Raji (cell line): ENCODE measurements around the gene JDP2.

Experiments
- POLR2A ChIP-seq: IDR thresholded peaks from 2 replicates; pipeline ENCODE4 v1.6.1; 2011; ENCODE audit warnings: low read depth, low read length, control low read depth; ENCODE audit not compliant: insufficient read depth

JDP2 gene

GRCh38 chr14:75453817-75454434 lies 26.1 kb downstream of the JDP2 start:
- TF ChIP-seq POLR2A: no peak

- no peak for TF ChIP-seq POLR2A
These were observed 27.2 kb downstream of the JDP2 start for GRCh38 chr14:75454963-75455546.

- no peak for TF ChIP-seq POLR2A
These were observed 28.5 kb downstream of the JDP2 start for GRCh38 chr14:75456069-75456996.

DNA sequence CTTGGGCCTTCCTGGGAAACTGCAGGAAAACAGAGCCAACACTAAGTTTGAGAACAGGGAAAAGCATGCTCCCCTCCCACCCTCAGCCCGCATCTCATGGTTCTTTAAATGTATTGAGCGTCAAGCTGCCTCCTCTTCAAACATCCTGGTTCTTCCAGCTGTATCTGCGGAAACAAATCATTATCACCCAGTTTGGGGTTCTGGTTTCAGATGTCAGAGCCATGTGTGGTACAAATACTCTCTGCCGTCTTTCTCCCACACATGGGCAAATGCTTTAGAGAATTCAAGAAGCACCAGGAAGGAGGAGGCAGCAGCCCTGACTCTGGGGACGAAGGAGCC lies 29.1 kb downstream of the JDP2 start:
- no peak for TF ChIP-seq POLR2A

- no peak for TF ChIP-seq POLR2A
These were observed 29.9 kb downstream of the JDP2 start for GRCh38 chr14:75457648-75458165.

- no peak for TF ChIP-seq POLR2A
These were observed 30.5 kb downstream of the JDP2 start for GRCh38 chr14:75458305-75458704.

DNA sequence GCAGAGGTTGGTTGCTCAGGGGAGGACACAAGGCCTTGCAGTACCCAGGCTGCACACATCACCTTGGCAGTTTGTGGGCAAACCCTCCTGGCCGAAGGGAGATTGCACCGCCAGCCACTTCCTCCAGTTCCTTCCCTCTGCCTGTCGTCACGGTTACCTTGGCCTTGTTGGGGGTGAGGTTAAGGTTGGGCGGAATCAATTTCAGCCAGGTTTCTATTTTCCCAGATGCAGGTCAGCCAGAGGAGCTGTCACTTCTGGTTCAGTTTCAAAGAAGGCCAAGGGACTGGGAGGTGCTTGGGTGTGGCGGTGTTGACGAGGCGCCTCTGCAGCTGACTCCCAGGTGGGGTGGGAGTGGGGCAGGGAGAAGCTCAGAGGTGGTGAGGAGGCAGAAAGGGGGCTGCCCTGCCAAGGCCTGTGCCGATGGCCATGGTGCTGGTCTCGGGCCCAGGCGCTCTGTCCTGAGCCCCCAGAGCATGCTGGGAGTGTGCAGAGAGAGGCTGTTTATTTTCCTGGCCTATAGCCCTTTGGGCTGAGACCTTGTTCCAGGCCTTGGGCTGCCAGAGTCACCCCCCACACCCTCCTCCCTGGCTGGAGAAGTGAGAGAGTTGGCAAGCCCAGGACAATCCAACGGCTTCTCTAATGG lies 31.4 kb downstream of the JDP2 start:
- TF ChIP-seq POLR2A: no peak

DNA sequence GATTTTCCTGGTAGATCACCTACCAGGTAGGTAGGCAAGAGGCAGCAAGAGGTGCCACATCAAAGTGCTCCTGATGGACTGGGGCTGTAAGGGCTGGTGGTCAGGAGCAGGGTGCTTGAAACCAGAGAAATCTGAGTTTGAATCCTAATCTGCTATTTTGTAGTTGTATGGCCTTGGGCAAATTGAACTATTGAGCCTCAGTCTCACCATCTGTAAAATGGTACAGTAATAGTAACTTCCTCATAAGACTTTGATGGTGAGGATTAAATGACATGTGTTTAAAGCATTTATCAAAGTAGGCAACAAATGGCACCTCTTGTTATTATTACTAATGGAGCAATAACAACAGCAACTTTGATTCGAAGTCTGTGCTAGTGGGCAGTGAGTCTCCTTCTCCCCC lies 32.0 kb downstream of the JDP2 start:
- no peak for TF ChIP-seq POLR2A

GRCh38 chr14:75460394-75460793 lies 32.6 kb downstream of the JDP2 start:
- TF ChIP-seq POLR2A: no peak

DNA sequence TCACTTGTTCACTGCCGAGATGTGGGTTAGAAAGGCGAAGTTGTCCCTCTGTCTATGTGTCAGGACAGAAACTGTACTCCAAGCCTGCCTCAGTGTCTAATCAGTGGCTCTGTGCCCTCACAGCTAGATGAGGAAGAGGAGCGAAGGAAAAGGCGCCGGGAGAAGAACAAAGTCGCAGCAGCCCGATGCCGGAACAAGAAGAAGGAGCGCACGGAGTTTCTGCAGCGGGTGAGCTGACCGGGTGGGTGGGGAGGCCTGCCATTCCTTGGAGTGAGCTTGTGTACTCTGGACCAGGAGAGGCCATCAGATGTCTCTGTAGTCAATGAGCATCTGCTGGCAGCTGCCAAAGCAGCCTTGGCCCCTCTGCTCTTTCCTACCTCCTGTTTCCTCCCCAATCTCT lies 33.5 kb downstream of the JDP2 start:
- no peak for TF ChIP-seq POLR2A

DNA sequence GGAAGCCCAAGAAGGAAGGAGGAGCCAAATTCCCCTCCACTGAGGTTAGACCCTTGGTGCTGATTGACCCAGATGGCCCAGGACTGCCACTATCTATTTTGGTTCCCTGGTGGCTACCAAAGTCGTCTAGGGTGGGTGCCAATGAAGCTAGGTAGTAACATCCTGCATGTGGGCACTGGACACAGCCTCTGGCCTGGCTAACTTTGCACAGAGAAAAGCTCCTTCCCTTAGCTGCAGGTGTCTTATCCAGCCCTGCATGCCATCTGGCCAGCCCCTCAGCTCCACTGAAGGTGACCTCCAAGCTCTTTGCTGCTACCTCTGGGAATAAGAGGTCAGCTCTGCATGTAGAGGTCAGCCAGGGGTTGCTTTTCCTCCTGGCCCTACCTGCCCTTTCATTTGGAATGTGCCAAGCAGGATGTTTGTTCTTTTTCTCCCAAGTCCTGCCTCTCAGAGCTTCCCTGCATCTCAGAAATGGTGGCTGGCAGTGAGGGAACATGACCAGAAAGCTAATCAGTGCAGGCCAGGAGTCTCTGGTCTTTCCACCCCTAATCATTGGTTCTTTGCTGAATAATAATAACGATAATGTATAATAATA lies 34.0 kb downstream of the JDP2 start:
- TF ChIP-seq POLR2A: no peak

GRCh38 chr14:75464626-75465025 lies 36.8 kb downstream of the JDP2 start:
- no peak for TF ChIP-seq POLR2A

GRCh38 chr14:75467763-75468162 lies 39.9 kb downstream of the JDP2 start:
- no peak for TF ChIP-seq POLR2A

DNA sequence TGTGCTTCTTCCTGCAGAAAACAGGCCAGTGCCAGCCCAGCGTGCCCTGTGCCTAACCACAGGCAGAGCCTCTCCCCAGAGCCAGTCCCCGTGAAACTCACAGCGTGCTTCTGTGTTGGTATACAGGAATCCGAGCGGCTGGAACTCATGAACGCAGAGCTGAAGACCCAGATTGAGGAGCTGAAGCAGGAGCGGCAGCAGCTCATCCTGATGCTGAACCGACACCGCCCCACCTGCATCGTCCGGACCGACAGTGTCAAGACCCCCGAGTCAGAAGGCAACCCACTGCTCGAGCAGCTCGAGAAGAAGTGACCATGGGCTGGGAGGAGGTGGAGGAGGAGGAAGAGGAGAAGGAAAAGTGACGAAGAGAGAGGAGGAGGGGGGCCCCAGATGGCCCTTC lies 41.3 kb downstream of the JDP2 start:
- TF ChIP-seq POLR2A: no peak

DNA sequence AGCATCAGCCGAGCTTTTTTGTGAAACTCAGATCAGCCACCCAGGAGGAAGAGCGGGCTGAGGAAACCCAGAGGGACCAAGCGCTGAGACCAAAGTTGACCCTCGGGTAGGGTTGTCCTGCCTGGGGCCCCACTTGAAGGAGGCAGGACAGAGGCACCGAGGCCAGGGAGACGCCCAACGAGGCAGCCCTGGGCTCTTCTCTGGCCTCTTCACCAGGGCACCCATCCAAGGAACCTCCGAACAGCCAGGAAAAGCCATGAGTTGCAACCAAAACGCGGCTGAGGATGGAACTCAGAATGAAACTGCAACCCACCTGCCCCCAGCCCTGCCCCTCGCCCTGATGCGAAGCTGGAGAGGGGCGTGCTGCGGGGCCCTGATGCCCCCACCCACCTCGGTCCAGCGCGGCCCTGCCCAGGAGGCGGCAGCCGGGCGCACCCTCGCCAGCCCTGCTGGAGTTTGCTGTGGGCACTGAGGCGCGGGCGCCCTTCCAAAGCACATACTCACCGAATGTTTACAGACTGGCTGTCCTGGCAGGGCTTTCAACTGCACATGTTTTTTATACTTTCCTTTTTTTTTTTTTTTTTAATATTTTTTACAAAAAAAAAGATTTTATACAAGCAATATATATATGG lies 41.9 kb downstream of the JDP2 start:
- TF ChIP-seq POLR2A: no peak
